Ramos (cell line): ENCODE results near the gene TDP1.

Source experiments
- in situ Hi-C: fragments of 300-500 bp; cut with MboI; formaldehyde crosslinking; loops from one replicate; pipeline ENCODE4 v1.14.3; 2022; ENCODE audit warnings: low sequenced_read_pairs; ENCODE audit not compliant: unreplicated experiment

Gene TDP1

DNA sequence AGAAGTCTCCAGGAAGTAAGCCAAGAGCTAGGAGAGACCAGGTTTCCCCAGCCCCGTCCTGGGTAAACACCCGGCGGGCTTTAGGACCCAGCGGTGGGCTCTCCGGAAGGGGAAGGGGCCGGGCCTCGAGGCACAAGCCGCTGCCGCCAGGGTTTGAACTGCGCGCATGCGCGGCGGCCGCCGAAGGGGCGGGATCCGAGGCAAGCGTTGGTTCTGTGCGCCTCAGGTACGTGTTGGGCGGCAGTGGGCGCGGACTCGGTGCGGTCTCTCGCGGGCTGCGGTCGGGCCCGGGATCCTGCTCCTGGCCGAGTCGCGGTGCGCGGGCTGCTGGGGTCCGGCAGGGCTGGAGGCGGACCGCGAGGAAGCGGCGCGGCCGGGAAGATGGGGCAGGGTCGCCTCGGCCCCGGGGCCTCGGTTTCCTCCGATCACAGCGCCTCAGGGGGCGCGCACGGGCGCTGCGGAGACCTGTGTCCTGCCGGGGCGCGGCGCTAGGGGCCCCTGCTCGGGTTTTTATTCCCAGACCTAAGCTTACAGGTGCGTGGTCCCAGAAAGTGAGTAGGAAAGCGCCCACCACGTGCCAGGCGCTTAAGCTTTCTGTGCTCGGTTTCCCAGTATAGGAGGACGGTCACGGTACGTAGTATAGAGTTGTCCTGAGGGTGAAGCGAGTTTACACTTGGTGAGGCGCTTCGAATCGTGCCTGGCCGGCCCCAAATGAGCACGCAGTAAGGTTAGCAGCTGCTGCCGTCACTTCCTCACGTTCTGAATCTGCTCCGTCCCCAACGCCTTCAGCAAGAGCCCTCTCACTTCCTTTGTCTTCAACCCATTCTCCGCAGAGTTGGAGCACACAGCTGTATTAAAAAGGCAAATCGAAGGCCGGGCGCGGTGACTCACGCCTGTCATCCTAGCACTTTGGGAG, at the start of gene TDP1:
Gene TDP1, plus strand, starts transcription at position 183 of the 916 bp plus-strand sequence. CDS start 7,188 bp downstream, outside the sequence.
- in situ Hi-C loops, result no loop called here

DNA sequence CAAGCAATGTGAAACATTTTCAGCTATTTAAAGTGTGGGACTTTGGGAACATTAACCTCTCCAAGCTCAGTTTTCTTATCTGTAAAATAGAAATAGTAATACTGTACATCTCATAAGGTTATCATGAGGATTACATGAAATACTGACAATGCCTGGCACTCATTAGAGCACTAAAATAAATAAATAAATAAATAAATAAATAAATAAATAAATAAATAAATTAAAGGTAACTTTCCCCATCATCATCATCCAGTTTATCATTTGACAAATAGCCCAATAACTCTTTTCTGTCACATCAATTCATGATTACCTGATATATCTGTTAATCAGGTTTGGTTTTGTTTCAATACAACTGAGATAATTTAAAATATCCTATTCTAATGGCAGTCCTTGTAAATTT, 49.7 kb upstream of the TDP1 start:
- in situ Hi-C loops, result no loop called here

DNA sequence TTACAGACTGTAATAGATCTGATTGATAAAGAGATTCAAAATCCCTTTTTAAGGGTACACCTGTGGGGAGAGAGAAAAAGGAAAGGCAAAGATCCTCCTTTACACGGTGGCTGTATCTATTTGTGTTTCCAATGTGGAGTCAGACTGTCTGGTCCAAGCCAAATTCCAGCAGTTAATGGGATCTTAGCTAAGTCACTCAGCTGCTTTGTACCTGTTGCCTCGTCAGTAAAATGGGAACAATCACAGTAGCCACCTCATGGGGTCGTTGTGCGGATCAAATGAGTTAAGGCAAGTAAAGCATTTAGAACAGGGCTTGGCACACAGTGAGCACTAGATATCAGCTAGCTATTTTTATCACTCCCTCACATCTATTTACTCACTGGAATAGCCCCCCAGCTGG, 48.1 kb upstream of the TDP1 start:
- in situ Hi-C loops, result no loop called here

DNA sequence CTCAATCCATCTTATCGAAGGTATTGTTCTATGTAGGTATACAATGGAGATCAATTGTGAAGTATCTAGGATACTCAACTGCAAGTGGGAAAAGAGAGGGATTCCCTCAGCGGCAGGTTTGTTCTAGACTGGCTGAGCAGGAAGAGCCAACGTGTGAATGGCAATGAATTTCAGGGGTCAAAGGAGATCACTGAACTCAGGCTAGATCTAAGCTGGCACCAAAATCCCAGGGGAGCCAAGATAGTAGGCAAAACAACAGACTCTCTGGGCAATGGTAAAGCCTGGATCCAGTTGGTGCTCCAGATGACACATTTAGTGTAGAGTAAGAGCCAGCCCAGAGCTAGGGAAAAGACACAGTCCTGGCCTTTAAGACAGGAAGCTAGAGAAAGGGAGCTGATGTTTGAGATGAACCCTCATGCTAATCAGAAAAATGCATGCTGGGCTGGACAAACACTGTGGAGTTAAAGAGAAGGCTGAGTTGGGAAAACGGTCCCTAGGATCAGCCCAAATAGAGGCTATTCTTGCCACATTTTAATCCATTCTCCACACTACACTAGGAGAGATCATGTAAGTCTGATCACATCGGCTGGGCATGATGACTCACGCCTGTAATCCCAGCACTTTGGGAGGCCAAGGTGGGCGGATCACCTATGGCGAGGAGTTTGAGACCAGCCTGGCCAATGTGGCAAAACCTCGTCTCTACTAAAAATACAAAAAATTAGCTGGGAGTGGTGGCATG, 46.8 kb upstream of the TDP1 start:
- in situ Hi-C loops, result no loop called here

DNA sequence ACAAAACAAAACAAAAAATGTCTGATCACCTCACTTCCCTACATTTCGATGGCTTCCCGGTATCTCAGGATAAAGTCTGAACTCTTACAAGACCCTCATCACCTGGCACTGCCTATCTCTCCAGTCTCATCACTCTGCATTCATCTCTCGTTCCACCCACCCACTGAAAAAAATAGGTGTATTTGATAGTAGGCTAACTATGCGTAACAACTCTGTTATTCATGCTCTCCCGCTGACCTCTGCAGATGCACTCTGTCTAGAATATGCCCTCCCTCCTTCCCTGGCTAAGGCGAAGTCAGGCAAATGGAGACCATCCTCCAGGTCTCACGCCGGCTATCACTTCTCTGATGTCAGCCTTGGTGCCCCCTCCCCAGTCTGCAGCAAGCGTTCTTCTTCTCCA, 46.1 kb upstream of the TDP1 start:
- in situ Hi-C loops, result no loop called here

DNA sequence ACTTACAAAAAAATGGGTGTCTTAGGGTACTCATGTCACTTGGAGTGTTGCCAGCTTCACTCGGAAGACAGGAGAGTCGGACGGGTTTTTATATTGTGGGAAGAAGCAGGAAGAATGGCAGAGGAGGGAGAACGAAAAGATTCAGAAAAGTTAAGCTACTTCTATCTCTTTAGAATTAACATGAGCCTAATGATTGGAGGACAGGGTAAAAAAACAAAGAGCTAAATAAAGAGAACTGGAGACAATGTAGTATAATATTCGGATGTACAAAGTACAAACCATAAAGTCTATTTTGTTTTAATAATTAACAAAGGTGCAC, 45.1 kb upstream of the TDP1 start:
- in situ Hi-C loops, result loop anchor here (10.0 kb wide), 1 partner anchor 746 kb away; no protein-coding TSS in a partner anchor

DNA sequence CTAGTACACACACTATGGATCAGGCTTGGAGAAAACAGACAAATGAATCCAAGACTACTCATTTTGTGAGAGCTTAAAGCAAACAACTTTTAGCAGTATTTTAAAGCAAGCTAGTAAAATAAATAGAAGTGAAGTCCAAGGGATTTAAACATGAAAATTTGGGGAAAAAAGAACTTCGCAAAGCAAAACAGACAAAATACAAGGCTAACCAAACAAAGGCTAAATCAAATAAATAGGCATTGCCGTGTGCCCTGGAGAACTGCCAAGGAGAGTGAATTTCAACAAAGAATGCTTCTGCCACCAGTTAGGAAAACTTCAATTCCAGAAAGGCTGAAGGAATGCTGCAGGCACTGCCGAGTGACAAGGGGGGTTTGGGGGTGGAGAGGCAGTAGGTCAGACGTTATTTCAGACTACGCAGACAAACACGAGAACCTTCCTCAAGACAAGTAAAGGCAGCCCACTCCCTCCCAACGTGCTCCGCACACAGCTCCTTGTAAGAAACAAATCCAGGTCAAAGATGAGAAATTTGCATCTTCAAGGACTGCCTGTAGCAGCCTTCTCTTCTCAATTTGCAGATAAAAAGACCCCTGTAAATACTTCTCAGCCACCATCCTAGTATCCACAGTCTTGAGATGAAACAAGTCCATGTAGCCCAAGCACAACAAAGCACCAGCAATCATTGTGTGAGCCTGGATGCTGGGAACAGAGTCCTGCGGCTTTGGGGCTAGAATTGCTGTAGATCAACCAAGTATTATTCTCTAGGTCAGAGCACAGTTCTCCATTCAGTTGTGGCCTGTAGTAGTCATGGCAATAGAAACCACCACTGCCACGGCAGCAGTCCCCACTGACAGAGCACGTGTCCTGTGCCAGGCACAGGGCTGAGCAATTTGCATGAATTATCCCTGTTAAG, 44.5 kb upstream of the TDP1 start:
- in situ Hi-C loops, result loop anchor here (10.0 kb wide), 1 partner anchor 746 kb away; no protein-coding TSS in a partner anchor

DNA sequence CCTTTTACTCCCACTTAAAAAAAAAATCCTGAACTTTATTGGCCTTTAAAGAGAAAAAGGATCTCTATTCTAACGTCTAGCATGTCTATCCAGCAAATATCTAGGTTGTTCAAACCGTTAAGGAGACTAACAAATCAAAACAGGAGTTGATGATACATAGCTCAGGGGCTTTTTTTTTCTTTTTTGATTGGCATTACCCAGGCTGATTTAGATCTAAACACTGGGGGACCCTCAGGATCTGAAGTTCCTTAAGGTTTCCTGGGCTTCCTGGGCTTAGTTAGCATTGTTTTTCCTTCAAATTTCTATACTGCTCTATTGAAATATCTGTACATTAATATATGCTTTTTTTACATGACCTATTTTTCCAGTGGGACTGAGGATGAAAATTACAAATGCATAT, 43.5 kb upstream of the TDP1 start:
- in situ Hi-C loops, result loop anchor here (10.0 kb wide), 1 partner anchor 747 kb away; no protein-coding TSS in a partner anchor

DNA sequence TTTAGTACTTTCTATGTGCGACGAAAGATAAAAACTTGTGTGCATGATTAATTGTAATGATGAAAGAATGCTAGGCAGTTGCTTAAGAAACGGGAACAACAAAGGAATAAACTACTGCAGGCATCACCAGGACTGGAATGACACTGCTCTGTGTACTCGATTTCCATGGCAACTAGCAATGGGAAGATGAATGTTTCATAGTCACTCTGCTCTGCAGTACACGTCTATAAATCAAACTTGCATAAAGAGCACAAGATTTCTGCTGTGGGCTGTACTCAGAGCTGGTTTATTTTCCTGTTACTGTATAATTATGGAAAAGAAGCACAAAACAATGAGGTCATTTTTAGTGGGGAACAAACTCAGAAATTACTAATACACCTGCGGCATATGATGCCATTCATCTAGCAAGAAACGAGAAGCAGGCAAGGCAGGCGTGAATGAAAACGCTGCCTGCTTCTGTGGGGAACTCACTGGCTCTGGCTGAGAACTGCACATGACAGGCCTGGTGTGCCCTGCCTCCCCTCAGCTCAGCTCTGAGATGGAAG, 43.0 kb upstream of the TDP1 start:
- in situ Hi-C loops, result loop anchor here (10.0 kb wide), 1 partner anchor 748 kb away; no protein-coding TSS in a partner anchor

DNA sequence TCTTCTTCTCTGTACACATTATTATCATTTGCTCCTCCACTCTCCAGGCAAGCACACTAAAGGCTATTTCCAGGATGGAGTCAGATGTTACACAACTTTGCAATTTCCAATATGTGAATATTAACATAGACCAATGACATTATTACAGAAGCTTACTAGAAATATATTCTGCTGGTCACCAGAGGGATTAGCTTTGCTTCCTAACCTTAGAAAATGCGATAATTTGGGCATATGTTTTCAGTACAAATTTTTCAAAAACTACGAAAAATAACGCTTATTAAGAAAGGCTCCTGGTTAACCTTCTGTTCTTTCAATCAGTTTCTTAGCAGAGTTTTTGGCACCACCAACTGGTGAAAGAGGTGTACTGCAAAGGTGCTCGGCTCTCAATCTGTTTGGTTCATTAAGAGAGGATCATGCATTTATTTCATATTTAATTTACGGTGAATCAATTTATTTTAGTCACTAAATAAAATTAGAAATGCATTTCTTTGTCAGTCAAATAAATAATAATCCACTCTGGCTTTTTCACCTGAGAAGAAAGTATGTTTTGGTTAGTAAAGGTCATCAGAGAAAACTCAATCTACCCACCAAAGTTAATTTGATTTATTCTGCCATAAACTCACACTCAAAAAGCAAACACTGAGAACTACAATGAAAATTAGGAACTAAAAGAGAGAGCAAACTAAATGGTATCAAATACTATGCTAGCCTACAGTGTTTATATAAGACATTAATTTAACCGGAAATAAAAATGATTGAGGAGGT, 40.4 kb upstream of the TDP1 start:
- in situ Hi-C loops, result loop anchor here (10.0 kb wide), 1 partner anchor 750 kb away; no protein-coding TSS in a partner anchor

DNA sequence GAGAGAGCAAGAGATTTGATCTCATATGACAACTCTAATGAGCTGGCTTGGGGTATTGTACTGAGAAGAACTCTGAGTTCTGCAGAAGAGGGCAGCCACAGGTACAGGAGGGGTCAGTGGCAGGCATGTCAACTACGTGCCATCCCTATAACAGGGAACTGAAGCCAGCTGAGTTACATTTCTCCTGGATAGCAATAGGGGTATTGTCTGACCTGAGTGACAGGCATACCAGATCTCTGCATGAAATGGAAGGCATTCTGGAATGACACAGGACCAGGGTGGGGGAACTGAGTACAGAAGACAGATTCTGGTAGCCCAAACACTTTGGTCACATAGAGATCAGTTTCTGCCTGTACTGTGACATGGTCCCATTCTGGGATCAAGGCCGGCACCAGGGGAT, 37.0 kb upstream of the TDP1 start:
- in situ Hi-C loops, result loop anchor here (10.0 kb wide), 1 partner anchor 754 kb away; no protein-coding TSS in a partner anchor

DNA sequence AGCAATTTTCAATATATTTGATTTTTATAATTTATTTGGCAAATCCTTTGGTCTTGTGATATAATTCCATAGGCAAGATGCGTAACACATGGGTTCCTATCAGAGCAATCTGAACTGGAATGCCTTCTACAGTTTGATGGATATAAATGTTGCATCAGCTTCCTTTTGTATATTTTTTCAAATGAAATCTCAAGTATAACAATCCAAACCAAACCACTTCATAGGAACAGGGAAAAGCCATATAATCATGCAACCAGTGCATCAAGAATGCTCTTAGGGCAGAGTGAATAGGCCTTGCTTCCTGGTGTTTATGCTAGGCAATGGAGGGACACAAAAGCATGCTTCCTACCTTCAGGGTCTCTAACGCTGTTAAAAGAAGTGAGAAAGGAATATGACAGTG, 35.7 kb upstream of the TDP1 start:
- in situ Hi-C loops, result no loop called here

DNA sequence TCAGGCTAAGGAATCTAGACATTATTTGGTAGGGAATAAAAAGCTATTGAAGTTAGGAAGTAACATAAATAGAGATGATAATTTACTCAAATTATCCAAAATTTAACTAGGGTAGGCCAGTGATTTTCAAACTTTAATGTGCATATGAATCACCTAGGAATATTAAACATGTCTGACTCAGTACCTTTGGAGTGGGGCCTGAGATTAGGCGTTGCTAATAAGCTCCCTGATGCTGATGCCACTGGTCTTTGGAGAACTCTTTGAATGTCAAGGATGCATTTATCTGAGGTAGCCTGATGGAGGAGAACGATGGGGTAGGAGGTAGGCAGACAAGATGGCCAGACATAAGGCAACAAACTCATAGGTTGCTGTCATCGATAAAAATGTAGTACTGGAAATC, 34.4 kb upstream of the TDP1 start:
- in situ Hi-C loops, result no loop called here

DNA sequence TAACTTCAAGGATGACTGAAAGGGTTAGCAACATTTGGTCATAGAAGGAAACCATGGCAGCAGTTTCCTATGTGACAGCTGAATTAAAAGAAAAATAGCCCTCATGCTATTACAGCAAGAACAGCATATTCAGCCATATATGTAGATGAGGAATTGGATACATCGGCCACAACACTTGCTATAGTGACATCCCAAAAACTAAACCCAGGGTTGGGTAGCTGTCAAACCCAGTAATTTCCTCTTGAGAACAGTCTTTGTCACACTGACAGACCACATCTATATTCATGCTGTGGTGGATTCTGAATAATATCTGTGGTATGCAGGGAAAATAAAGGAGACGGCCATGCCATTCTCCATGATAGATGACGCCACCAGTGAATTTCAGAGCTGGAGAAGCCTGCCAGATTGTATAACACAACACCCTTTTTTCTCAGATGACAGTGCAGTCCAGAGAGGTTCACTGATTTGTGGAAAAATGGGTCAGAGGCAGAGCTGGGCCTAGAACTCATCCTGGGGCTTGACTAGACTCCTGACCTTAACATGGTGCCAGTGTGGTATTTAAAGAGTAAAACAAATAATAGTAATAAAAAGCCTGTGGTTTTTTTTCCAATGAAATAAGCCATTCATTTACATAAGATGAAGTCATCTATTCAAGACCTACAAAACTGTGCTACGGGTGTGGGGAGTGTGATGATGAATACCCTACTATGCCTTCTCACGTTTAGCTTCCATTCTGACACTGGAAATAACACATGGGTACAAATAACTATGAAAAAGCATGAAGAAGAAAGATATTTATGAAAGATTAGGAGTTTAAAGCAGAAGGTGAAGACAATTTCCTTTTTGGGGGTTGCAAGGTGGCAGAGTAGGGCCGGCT, 33.5 kb upstream of the TDP1 start:
- in situ Hi-C loops, result no loop called here

DNA sequence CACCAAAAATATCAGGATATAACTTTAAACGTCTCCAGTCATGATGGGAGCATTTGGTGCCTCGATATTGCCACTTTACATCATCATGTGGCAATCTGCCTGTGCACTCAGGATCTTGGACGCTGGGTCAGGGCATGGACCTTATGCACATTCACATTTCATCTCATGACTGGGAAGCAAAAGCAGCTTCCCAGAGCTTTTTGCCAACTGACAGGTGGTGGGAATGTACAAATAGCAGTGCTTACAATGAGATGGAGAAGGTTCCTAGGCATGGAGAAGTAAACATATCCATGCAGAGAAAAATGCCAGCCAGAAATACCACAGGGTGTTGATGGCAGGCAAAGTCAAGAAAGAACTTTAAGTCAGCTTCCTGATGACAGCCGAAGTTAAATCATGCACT, 31.5 kb upstream of the TDP1 start:
- in situ Hi-C loops, result no loop called here

DNA sequence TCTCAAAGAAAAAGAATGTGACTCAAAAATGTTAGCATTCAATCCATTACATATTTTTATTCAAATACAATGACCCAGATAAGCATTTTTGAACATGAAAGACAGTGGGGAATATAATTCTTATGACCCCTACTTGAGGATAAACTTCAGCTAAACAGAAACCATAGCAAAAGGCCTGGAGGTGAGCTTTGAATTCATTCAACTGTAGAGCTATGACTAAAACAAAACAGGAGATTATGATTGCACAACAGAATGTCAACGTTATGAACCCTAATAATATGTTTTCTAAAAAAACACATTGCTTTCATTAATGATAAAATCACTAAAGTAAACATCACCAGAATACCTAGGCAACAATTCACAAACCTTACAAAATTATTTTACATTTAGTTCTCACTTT, 29.0 kb upstream of the TDP1 start:
- in situ Hi-C loops, result no loop called here

DNA sequence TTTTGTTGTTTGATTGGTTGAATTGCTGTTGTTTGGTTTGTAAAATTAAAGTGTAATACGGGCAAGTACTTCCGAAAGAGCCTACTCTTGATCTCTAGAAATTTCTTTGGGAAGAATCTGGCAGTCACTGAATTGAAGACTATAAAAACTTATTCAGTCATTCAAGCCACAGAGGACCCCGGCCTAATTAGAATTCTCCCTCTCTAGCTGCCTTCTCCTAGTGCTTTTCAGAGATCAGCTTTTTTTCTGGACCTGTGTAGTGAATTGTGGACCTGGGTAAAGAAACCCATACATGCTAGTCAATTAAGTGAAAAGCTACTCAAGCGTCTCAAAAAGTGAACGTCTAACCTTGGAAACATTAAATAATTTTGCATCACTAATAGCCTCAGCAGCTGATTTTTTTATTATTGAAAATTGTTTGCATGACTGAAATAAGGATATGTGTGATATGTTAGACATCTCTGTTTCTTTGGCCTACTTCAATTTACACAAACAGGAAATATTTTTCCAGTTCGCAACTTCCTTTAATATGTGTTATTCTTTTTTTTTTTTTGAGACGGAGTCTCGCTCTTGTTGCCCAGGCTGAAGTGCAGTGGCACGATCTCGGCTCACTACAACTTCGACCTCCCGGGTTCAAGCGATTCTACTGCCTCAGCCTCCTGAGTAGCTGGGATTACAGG, 28.4 kb upstream of the TDP1 start:
- in situ Hi-C loops, result no loop called here

DNA sequence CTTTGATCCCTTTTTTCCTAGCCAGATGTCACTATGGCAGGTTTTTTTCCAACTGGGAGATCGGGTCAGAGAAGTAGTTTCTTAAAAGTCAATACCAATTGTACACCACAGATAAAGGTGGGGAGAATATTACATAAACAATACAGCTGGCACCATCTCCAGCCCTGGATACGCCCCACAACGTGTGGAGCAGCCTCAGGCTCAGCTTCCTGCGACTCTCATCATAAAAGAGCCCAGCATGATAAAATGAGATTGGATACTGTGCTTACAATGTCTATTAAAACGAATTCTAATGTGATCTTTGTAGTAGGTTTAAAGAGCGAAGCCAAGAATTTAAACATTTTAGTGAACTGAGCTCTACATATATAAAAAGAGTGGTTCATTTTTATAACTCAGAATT, 22.7 kb upstream of the TDP1 start:
- in situ Hi-C loops, result loop anchor here (10.0 kb wide), 1 partner anchor 302 kb away; no protein-coding TSS in a partner anchor
